ENCODE measurements around the gene RAB38.

GRCh38 chr11:88213406-88213805, 38.2 kb upstream of the RAB38 start:
- TF ChIP-seq EZH2 (IDR thresholded peaks at IDR 0.05; ENCODE audit: low read depth, unreplicated experiment) = no peak
- TF ChIP-seq EZH2phosphoT487 (IDR thresholded peaks at IDR 0.05; ENCODE audit: unreplicated experiment) = no peak
- TF ChIP-seq CTCF (conservative IDR thresholded peaks at IDR 0.05; ENCODE audit: low read depth in 2 of 2) = no peak
- no peak for TF ChIP-seq CREB1 (CRISPR knock-in tag; IDR thresholded peaks at IDR 0.05; ENCODE audit: low read depth)

Data from GM23338 (cell line).